Neural cell (in vitro differentiated cells): ENCODE results near the gene ZSWIM7. TPM values are rescaled to one million over a fixed set of nuclear protein-coding genes. Genes with fewer than 3 reads are reported as not detected.

ENCODE experiments used
- H2AFZ ChIP-seq: fragments of 200-600, 300-800 bp; sonication (generic), shearing (Covaris generic); 2 replicates; pipeline ENCODE4 v1.6.0; 2014; ENCODE audit warnings: low read depth, mild to moderate bottlenecking, antibody characterized with exemption, low read length, moderate library complexity
- H3F3A ChIP-seq: fragments of 200-600 bp; shearing (Covaris generic); 2 replicates; pipeline ENCODE4 v1.6.1; 2016; ENCODE audit warnings: mild to moderate bottlenecking, moderate library complexity, mixed read lengths, antibody characterized with exemption, low read length; ENCODE audit not compliant: insufficient read depth, poor library complexity, severe bottlenecking
- H3K27ac ChIP-seq: fragments of 200-600, 300-800 bp; sonication (generic), shearing (Covaris generic); 2 replicates; pipeline ENCODE4 v1.5.1; 2014; ENCODE audit warnings: mild to moderate bottlenecking, low read length, moderate library complexity
- H3K27me3 ChIP-seq: fragments of 300-800, 200-600 bp; sonication (generic), shearing (Covaris generic); 2 replicates; pipeline ENCODE4 v1.6.0; 2014; ENCODE audit warnings: mild to moderate bottlenecking, low read depth, low read length, moderate library complexity; ENCODE audit not compliant: insufficient read depth
- H3K36me3 ChIP-seq: fragments of 300-800, 200-600 bp; sonication (generic), shearing (Covaris generic); 2 replicates; pipeline ENCODE4 v1.5.1; 2014; ENCODE audit warnings: mild to moderate bottlenecking, antibody characterized with exemption, low read length, moderate library complexity; ENCODE audit not compliant: insufficient read depth
- H3K4me2 ChIP-seq: fragments of 300-800, 200-600 bp; sonication (generic), shearing (Covaris generic); 2 replicates; pipeline ENCODE4 v1.6.0; 2014; ENCODE audit warnings: mild to moderate bottlenecking, low read length
- H3K4me3 ChIP-seq: fragments of 300-800, 200-600 bp; sonication (generic), shearing (Covaris generic); 2 replicates; pipeline ENCODE4 v1.5.1; 2014; ENCODE audit warnings: mild to moderate bottlenecking, low read length, moderate library complexity
- H3K79me2 ChIP-seq: fragments of 200-600 bp; shearing (Covaris generic); replicated peaks from 2 replicates; pipeline ENCODE4 v1.6.0; 2014; ENCODE audit warnings: mild to moderate bottlenecking, low read length, moderate library complexity; ENCODE audit not compliant: insufficient read depth
- H3K9ac ChIP-seq: fragments of 300-800, 200-600 bp; sonication (generic), shearing (Covaris generic); 2 replicates; pipeline ENCODE4 v1.6.1; 2016; ENCODE audit warnings: mild to moderate bottlenecking, low read length, mixed read lengths
- H3K9me2 ChIP-seq: fragments of 200-600 bp; shearing (Covaris generic); 2 replicates; pipeline ENCODE4 v1.6.1; 2016; ENCODE audit warnings: mild to moderate bottlenecking, low read length, mixed read lengths; ENCODE audit not compliant: insufficient read depth
- H3K9me3 ChIP-seq: fragments of 200-600, 300-800 bp; sonication (generic), shearing (Covaris generic); 2 replicates; pipeline ENCODE4 v1.6.1; 2016; ENCODE audit warnings: mild to moderate bottlenecking, mixed run types, low read length, moderate library complexity, mixed read lengths
- H4K20me1 ChIP-seq: fragments of 200-600 bp; shearing (Covaris generic); 2 replicates; pipeline ENCODE4 v1.6.1; 2016; ENCODE audit warnings: mild to moderate bottlenecking, mixed run types; ENCODE audit not compliant: insufficient read depth
- CTCF ChIP-seq: fragments of 450-650 bp; IDR thresholded peaks from 2 replicates; pipeline ENCODE4 v1.5.1; 2014; ENCODE audit warnings: antibody characterized with exemption, mild to moderate bottlenecking, moderate library complexity; ENCODE audit not compliant: poor library complexity, severe bottlenecking
- EP300 ChIP-seq: fragments of 450-650 bp; conservative IDR thresholded peaks from 2 replicates; pipeline ENCODE4 v1.6.1; 2014; ENCODE audit warnings: antibody characterized with exemption, mild to moderate bottlenecking, moderate library complexity; ENCODE audit not compliant: poor library complexity, severe bottlenecking
- EZH2 ChIP-seq: fragments of 200-600, 300-800 bp; shearing (Covaris generic), sonication (generic); IDR thresholded peaks from 2 replicates; pipeline ENCODE4 v1.6.1; 2014; ENCODE audit warnings: antibody characterized with exemption, low read length, borderline replicate concordance, mild to moderate bottlenecking; ENCODE audit not compliant: insufficient read depth, poor library complexity, severe bottlenecking
- MXI1 ChIP-seq: fragments of 450-650 bp; conservative IDR thresholded peaks from 2 replicates; pipeline ENCODE4 v1.6.1; 2014; ENCODE audit warnings: antibody characterized with exemption, mild to moderate bottlenecking; ENCODE audit not compliant: poor library complexity, severe bottlenecking
- POLR2AphosphoS5 ChIP-seq: IDR thresholded peaks from 2 replicates; pipeline ENCODE4 v1.6.1; 2012
- RAD21 ChIP-seq: fragments of 450-650 bp; conservative IDR thresholded peaks from 2 replicates; pipeline ENCODE4 v1.6.1; 2014; ENCODE audit warnings: antibody characterized with exemption, mild to moderate bottlenecking, moderate library complexity
- REST ChIP-seq: IDR thresholded peaks from 2 replicates; pipeline ENCODE4 v1.6.1; 2012; ENCODE audit warnings: borderline replicate concordance
- SMC3 ChIP-seq: fragments of 450-650 bp; conservative IDR thresholded peaks from 2 replicates; pipeline ENCODE4 v1.6.1; 2014; ENCODE audit warnings: antibody characterized with exemption, mild to moderate bottlenecking, moderate library complexity; ENCODE audit not compliant: poor library complexity
- TAF1 ChIP-seq: IDR thresholded peaks from 2 replicates; pipeline ENCODE4 v1.6.1; 2012; ENCODE audit warnings: low read depth
- polyA plus RNA-seq: library from polyadenylated mRNA; depleted of rRNA; stranded (reverse); fragments of >200 nt; gene quantifications from 2 replicates; pipeline ENCODE4 v1.2.3, GENCODE V29; 2014

The ZSWIM7 gene
- polyA plus RNA-seq, 1 donor from 2014 or later: 34.0 TPM

- Histone ChIP-seq H3K4me2 (no peak overlapping the region), H3K36me3 (no peaks in the 10 kb centered on the region), H3K9me2 (no peaks in the 10 kb centered on the region), H2AFZ (no peak overlapping the region), H3F3A (no peaks in the 10 kb centered on the region), H3K9ac (no peak overlapping the region), H3K27ac (no peak overlapping the region), H3K27me3 (no peaks in the 10 kb centered on the region), H4K20me1 (no peaks in the 10 kb centered on the region), H3K4me3 (no peak overlapping the region), H3K9me3 (no peaks in the 10 kb centered on the region), H3K79me2 (no peaks in the 10 kb centered on the region)
- TF ChIP-seq EZH2 (no peak), REST (no peak), CTCF (no peak), RAD21 (no peak), TAF1 (no peak), EP300 (no peak), MXI1 (no peak), POLR2AphosphoS5 (no peak), SMC3 (no peak)
These were observed 41.0 kb downstream of the ZSWIM7 start for GRCh38 chr17:15958484-15958854.

GRCh38 chr17:15957608-15958307, 41.7 kb downstream of the ZSWIM7 start:
- Histone ChIP-seq H3K9me3 (no peaks in the 10 kb centered on the region), H3K4me2 (no peak overlapping the region), H3K4me3 (no peak overlapping the region), H3K27me3 (no peaks in the 10 kb centered on the region), H3K9ac (no peak overlapping the region), H3K27ac (no peak overlapping the region), H3K9me2 (no peaks in the 10 kb centered on the region), H4K20me1 (no peaks in the 10 kb centered on the region), H3K36me3 (no peaks in the 10 kb centered on the region), H3F3A (no peaks in the 10 kb centered on the region), H3K79me2 (no peaks in the 10 kb centered on the region), H2AFZ (no peak overlapping the region)
- TF ChIP-seq RAD21: no peak
- no peak for TF ChIP-seq EZH2
- no peak for TF ChIP-seq CTCF
- TF ChIP-seq REST: no peak
- TF ChIP-seq TAF1: no peak
- no peak for TF ChIP-seq MXI1
